Measurements from ENCODE around the gene TAF8.

Gene TAF8

GRCh38 chr6:42128460-42129359 lies 78.4 kb downstream of the TAF8 start:
- DNase-seq, result no peak

- no peak for DNase-seq
Measured at GRCh38 chr6:42129360-42129676, 79.0 kb downstream of the TAF8 start.

- DNase-seq, result no peak
Measured at GRCh38 chr6:42131531-42131930, 81.2 kb downstream of the TAF8 start.

- DNase-seq, result no peak
Measured at GRCh38 chr6:42133926-42134325, 83.6 kb downstream of the TAF8 start.

- DNase-seq, result no peak
Measured at GRCh38 chr6:42135161-42135560, 84.8 kb downstream of the TAF8 start.

- no peak for DNase-seq
Measured at GRCh38 chr6:42135722-42136121, 85.4 kb downstream of the TAF8 start.

GRCh38 chr6:42136508-42137193 lies 86.3 kb downstream of the TAF8 start:
- DNase-seq, result no peak

All from CD4-positive, alpha-beta T cell treated with Interleukin-21 for 1 hour (primary cell).